Activated CD8-positive, alpha-beta memory T cell treated with anti-CD3 and anti-CD28 coated beads for 4 hours (primary cell): Measurements from ENCODE around the gene METTL2B.
"Not testable (repeated sequence)": the region's sequence is repeated elsewhere in the genome, so short reads cannot be mapped to it uniquely, and the experiment has no call there.

Experiments
- DNase-seq, 2 donors: peaks; one replicate each; pipeline ENCODE4 v3.0.0-alpha.2; 2020; ENCODE audit warnings: low read depth in 2 of 2

Gene METTL2B

GRCh38 chr7:128455543-128456254 lies 20.8 kb upstream of the METTL2B start, which contains the start of gene HILPDA:
TSS of gene HILPDA (plus strand) at chr7:128455878. CDS start at chr7:128457269, 1,391 bp downstream.
- DNase-seq = peak; percentile 87

GRCh38 chr7:128456255-128456725 lies 20.3 kb upstream of the METTL2B start:
- DNase-seq = no peak

DNA sequence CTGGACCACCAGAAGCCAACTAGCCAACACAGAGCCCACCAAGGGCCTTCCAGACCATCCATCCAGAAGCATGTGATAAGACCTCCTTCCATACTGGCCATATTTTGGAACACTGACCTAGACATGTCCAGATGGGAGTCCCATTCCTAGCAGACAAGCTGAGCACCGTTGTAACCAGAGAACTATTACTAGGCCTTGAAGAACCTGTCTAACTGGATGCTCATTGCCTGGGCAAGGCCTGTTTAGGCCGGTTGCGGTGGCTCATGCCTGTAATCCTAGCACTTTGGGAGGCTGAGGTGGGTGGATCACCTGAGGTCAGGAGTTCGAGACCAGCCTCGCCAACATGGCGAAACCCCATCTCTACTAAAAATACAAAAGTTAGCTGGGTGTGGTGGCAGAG lies 19.2 kb upstream of the METTL2B start:
- DNase-seq = not testable (repeated sequence)

- no peak for DNase-seq
These were observed 17.6 kb upstream of the METTL2B start for GRCh38 chr7:128458956-128459355.

DNA sequence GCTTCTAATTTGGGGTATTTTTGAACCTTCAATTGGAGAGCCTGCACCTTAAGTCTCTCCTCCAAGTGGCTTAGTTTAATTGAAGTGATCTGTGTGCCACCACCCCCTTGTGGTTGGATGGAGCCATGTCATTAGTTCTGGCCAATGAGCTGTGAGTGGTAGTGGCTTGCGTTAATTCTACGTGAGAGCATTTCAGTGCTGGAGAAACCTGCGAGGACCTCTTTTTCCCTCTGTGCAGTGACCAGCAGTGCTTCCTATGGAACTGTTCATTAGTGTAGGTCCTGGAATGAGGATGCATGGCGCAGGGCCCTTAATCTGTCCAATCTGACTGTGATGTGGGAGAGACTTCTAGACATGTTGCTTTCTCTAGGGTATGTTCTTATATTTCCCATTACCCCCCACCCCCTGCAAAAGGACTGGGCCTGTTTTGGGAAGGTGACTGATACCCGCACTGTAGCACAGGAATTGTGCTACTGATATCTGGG lies 17.1 kb upstream of the METTL2B start:
- DNase-seq = peak in 1 of 2 donors; percentile 39

DNA sequence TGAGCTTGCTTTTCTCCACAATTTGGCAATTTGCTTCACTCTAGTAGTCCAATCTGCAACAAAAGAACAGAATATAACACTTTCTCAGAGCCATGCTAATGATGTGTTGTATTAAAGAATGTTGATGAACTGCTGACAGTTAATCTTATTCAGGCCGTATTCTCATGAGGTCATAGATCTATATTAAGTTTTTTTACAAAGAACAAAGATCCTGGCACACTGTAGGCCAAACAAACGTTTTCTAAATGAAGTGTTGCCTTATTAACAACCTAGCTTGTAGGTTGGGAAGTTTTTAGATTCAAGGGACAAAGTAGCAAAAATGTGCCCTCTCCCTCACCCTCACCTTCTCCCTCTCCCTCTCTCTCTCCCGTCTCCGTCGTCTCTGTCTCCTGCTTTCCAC lies 14.1 kb upstream of the METTL2B start:
- no peak for DNase-seq

DNA sequence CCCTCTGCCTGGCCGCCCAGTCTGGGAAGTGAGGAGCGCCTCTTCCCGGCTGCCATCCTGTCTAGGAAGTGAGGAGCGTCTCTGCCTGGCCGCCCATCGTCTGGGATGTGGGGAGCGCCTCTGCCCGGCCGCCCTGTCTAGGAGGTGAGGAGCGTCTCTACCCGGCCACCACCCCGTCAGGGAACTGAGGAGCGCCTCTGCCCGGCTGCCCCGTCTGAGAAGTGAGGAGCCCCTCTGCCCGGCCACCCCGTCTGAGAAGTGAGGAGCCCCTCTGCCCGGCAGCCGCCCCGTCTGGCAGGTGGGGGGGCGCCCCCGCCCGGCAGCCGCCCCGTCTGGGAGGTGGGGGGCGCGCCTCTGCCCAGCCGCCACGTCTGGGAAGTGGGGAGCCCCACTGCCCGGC lies 13.2 kb upstream of the METTL2B start:
- DNase-seq = not testable (repeated sequence)

DNA sequence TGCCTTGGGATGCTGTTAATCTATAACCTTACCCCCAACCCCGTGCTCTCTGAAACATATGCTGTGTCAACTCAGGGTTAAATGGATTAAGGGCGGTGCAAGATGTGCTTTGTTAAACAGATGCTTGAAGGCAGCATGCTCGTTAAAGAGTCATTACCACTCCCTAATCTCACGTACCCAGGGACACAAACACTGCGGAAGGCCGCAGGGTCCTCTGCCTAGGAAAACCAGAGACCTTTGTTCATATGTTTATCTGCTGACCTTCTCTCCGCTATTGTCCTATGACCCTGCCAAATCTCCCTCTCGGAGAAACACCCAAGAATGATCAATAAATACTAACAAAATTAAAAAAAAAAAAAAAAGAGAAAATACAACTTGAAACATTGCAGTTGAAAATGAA lies 12.6 kb upstream of the METTL2B start:
- not testable (repeated sequence) for DNase-seq

GRCh38 chr7:128466871-128467270 lies 9.7 kb upstream of the METTL2B start:
- not testable (repeated sequence) for DNase-seq

DNA sequence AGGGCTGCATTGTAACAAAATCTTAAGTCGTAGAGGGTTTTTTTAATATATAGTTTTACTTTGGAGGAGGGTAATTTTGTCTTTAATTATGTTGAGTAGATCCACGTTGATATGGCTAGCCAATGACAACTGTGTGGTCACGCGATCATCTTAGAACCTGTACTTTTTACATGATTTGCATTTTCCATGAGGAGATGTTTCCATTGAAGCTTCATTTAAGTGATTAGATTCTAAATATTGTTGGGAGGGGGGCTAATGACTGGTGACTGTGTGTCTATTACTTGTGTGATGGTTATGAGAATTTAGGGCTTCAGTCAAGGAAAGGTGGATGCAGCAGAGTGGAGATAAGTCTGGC lies 765 bp downstream of the METTL2B start:
- DNase-seq = not testable (repeated sequence)

DNA sequence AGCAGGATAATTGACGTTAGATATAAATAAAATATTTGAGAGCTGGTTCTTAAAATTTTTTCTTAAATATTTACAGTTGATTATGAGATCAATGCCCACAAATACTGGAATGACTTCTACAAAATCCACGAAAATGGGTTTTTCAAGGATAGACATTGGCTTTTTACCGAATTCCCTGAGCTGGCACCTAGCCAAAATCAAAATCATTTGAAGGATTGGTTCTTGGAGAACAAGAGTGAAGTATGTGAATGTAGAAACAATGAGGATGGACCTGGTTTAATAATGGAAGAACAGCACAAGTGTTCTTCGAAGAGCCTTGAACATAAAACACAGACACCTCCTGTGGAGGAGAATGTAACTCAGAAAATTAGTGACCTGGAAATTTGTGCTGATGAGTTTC lies 2.5 kb downstream of the METTL2B start:
- DNase-seq = not testable (repeated sequence)

DNA sequence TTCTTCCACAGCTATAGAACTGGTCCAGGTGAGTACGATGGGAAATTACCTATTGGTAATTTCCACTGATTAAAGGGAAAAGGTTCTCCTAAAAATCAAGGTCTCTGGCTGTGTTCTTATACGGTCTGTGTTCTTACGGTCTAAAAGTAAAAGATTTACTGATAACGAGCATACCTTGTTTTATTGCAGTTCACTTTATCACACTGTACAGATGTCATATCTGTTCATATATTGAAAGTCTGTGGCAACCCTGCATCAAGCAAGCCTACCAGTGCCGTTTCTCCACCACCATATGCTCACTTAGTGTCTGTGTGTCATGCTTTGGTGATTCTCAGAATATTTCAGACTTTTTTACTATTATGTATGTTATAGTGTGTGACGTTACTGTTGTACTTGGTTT lies 11.6 kb downstream of the METTL2B start:
- DNase-seq = not testable (repeated sequence)

DNA sequence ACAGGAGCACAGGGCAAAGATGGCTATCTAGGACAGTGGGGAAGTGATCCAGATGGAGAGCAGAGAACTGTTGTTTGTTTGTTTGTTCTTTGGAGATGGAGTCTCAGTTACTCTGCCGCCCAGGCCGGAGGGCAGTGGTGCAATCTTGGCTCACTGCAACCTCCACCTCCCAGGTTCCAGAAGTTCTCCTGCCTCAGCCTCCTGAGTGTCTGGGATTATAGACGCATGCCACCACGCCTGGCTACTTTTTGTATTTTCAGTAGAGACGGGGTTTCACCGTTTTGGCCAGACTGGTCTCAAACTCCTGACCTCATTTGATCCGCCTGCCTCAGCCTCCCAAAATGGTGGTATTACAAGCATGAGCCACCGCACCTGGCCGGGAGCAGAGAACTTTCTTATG lies 20.9 kb downstream of the METTL2B start:
- DNase-seq = no peak

- not testable (repeated sequence) for DNase-seq
These were observed 28.9 kb downstream of the METTL2B start for GRCh38 chr7:128505416-128505815.

DNA sequence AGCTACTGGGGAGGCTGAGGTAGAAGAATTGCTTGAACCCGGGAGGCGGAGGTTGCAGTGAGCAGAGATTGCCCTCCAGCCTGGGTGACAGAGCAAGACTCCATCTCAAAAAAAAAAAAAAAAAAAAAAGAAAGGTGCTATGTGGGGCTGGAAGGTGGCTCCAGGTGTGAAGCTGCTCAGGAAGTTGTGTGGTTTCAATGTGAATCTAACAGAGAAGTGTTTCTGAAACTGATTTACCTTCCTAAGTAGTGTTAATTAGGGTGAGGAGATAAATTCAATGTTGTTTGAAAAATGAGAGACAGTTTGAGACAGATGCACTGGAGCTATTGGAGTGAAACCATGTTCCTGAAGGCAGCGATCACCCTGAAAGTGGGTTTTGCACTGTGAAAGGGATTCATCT lies 30.3 kb downstream of the METTL2B start:
- not testable (repeated sequence) for DNase-seq

GRCh38 chr7:128507321-128507993 lies 30.9 kb downstream of the METTL2B start:
- DNase-seq = not testable (repeated sequence)

- not testable (repeated sequence) for DNase-seq
These were observed 35.1 kb downstream of the METTL2B start for GRCh38 chr7:128511692-128512091.

DNA sequence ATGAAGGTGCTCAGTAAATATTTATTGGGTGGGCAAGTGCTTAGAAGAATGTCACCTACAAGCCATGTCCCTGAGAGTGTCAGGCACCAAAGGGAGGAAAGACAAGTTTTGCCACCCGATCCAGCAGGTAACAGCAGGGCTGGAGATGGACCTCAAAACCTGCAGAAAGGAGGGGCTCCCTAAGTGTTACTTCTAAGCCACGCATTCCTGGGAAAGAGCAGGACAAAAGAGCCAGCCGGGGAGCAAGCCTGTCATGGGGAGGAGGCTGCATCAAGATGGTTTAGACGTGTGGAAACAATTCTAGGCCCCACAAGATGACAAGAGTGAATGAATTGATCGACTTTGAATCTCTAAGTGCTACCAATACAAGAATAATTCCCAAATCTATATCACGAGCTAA lies 38.7 kb downstream of the METTL2B start:
- DNase-seq = not testable (repeated sequence)

- DNase-seq = not testable (repeated sequence)
These were observed 40.5 kb downstream of the METTL2B start for GRCh38 chr7:128517023-128517422.

- peak; percentile 62 to 72 for DNase-seq
These were observed 46.8 kb downstream of the METTL2B start for GRCh38 chr7:128523226-128523931.

- DNase-seq = not testable (repeated sequence)
These were observed 47.5 kb downstream of the METTL2B start for GRCh38 chr7:128523932-128524524.

- not testable (repeated sequence) for DNase-seq
These were observed 49.0 kb downstream of the METTL2B start for GRCh38 chr7:128525584-128525983.
